Panc1 (cell line): ENCODE data around the gene NR2F1.
"Not testable (repeated sequence)": the region's sequence is repeated elsewhere in the genome, so short reads cannot be mapped to it uniquely, and the experiment has no call there.

Source experiments
- CTCF ChIP-seq: fragments of 450-650 bp; IDR thresholded peaks from 2 replicates; pipeline ENCODE4 v1.5.1; 2017; ENCODE audit warnings: mild to moderate bottlenecking
- TCF7L2 ChIP-seq: IDR thresholded peaks from 2 replicates; pipeline ENCODE4 v1.6.1; 2011; ENCODE audit warnings: mild to moderate bottlenecking, low read depth, low read length, inconsistent platforms

DNA sequence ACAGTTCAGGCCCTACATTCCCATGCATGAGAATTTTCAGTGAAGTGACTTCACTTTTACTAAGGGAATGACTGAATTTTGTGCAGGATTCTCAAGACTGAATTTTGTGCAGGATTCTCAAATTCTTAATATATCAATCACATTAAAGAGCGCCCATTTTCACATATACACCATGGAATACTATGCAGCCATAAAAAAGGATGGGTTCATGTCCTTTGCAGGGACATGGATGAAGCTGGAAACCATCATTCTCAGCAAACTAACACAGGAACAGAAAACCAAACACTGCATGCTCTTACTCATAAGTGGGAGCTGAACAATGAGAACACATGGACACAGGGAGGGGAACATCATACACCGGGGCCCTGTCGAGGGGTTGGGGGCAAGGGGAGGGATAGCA is 33.4 kb upstream of the NR2F1 start:
- not testable (repeated sequence) for TF ChIP-seq CTCF, TCF7L2
